Mesodermal cell (in vitro differentiated cells): ENCODE results near the gene KIF1C. TPM values are rescaled to one million over a fixed set of nuclear protein-coding genes. Genes with fewer than 3 reads are reported as not detected.

Experiments
- H3K27ac ChIP-seq: 2 replicates; pipeline ENCODE4 v1.7.0; 2013; ENCODE audit warnings: mild to moderate bottlenecking, low read depth, low read length, moderate library complexity; ENCODE audit not compliant: severe bottlenecking
- H3K36me3 ChIP-seq: 2 replicates; pipeline ENCODE4 v1.7.1; 2013; ENCODE audit warnings: mild to moderate bottlenecking, low read length, moderate library complexity; ENCODE audit not compliant: control insufficient read depth, insufficient read depth
- H3K4me1 ChIP-seq: one replicate; pipeline ENCODE4 v1.7.1; 2013; ENCODE audit warnings: mild to moderate bottlenecking, low read length; ENCODE audit not compliant: insufficient read depth, control insufficient read depth, poor library complexity, severe bottlenecking
- H3K4me3 ChIP-seq: 2 replicates; pipeline ENCODE4 v1.7.0; 2013; ENCODE audit warnings: low read length, control low read depth, mild to moderate bottlenecking; ENCODE audit not compliant: insufficient read depth, poor library complexity, severe bottlenecking; ENCODE audit errors: extremely low read depth
- H3K9me3 ChIP-seq: 2 replicates; pipeline ENCODE4 v1.7.1; 2013; ENCODE audit warnings: mild to moderate bottlenecking, low read length, moderate library complexity; ENCODE audit not compliant: control insufficient read depth
- WGBS, 2 experiments: methylation state at CpG; one replicate each; pipeline ENCODE4 v1.1.5; 2013; ENCODE audit warnings: missing lambda C conversion rate in 2 of 2; ENCODE audit not compliant: insufficient coverage in 2 of 2; 5-methylcytosine and 5-hydroxymethylcytosine counted together
- polyA plus RNA-seq, 2 experiments: library from polyadenylated mRNA; stranded (reverse); fragments of 50-300 nt; gene quantifications; one replicate each; pipeline ENCODE4 v1.2.3, GENCODE V29; 2013

The KIF1C gene
- 65.5 TPM for polyA plus RNA-seq (2013, experiment 1 of 2)
- polyA plus RNA-seq (2013, experiment 2 of 2), result 50.6 TPM

DNA sequence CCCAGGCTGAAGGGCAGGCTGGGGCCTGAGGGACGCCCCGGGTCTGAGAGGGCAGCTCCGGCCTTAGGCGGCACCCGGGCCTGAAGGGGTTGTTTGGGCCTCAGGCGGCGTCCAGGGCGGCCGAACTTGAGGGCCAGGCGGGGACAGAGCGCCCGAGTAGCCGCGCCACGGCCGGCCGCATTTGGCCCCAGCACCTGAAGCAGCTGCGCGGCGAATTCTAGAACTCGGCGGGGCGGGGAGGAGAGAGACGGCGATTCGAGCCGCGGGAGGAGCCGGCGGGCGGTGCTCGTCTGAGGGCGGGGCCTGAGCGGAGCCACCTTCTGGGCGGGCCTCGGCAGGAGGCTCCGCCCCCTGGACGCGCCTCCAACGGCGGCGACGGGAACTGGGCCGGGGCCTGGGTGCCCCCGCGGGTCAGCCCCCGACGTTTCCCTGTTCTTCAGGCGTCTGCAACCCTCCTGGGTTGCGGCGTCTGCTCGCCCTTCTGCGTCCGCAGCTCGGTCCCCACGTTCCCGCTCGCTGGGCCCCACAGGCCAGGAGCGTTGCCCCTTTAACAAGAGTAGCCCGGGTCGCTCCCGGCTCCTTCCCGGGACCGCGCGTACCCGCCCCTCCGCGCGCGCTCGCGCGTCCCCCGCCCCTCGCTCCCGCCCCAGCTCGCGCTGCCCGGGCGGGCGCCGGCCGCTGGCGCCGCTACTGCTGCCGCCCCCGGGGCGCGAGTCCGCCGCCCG, at the start of gene KIF1C, which contains the start of gene INCA1:
TSS of gene KIF1C (plus strand) at position 649 of the 725 bp plus-strand sequence. CDS start 2,297 bp downstream, outside the sequence.
TSS of gene INCA1 (minus strand) at position 221 of the 725 bp plus-strand sequence. CDS start 3,085 bp downstream, outside the sequence.
- WGBS, 2 experiments, result 0 to 1% methylated on average over 32 to 89 of the region's 93 CpGs
- no peaks in the 10 kb centered on the region for H3K9me3 ChIP-seq
- peak within 1 kb of the TSS; percentile 73 for H3K27ac ChIP-seq
- peak within 1 kb of the TSS; percentile 92 for H3K4me3 ChIP-seq
- peaks cover 10% of the 10 kb centered on the region for H3K4me1 ChIP-seq
- peaks cover 31% of the 10 kb centered on the region for H3K36me3 ChIP-seq

DNA sequence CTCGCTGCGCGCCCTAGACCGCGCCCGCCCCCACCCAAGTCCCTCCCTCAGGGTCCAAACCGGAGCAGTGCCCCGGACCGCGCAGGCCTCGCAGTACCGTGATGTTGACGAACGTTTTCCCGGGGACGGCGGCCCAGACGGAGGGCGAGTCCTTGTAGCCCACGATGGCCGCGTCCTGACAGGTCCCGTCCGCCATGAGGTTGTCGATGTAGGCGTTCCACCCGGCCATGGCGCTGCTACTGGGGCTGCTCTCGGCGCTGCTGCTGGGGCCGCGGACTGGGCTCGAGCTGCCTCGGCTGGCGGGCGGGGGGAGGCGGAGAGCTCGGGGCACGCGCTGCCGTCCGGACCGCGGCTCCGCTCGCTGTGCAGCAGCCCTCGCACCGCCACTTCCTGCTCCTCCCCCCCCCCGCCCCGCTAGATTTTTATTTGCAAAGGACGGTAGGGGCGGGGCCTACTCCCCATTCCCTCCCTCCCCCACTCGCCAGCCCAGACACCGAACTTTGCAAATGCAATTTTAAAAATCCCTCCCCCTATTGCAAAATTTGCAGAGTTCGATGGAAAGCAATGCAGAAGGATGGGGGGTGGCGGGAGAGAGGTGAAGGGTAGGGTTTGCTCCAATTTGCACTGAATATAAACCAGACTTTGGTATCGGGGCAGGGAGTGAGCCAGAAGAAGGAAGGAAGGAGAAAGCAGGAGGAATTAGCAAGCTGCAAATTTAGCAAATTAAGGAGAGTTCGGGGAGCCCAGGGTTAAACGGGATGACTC, 49.4 kb upstream of the KIF1C start, which contains the start of gene PFN1:
TSS of gene PFN1 (minus strand) at position 365 of the 765 bp plus-strand sequence. CDS start at position 229, 136 bp downstream.
- peaks cover 45% of the 10 kb centered on the region for H3K36me3 ChIP-seq
- H3K9me3 ChIP-seq, result no peaks in the 10 kb centered on the region
- H3K4me1 ChIP-seq, result peaks cover 46% of the 10 kb centered on the region
- WGBS, 2 experiments, result 0 to 1% methylated on average over 39 to 42 of the region's 59 CpGs
- peak within 1 kb of the TSS; percentile 98 for H3K4me3 ChIP-seq
- H3K27ac ChIP-seq, result peak within 1 kb of the TSS; percentile 97

DNA sequence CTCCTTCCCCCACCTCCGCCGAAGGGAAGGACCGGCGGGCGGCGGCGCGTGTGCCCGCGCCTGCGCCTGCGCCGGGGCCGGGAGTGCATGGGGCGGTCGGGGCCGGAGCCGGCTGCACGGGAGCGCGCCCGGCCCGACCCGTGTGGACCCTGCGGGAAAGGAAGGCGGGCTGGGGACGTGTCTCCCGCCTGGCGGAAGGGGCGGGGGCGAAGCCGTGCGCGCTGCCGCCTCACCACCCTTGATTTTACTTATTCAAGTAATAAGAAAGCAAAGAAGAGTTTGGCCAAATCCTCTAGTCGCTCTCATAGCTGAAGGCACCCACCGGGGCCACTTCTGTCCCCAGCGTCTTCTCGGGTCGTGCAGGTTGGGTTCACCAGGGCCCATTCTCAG, 48.8 kb upstream of the KIF1C start:
- Histone ChIP-seq H3K36me3 (peaks cover 39% of the 10 kb centered on the region), H3K27ac (peak overlapping the region; percentile 97), H3K9me3 (no peaks in the 10 kb centered on the region), H3K4me1 (peaks cover 49% of the 10 kb centered on the region), H3K4me3 (peak overlapping the region; percentile 98)
- WGBS, 2 experiments, result 0% methylated on average over 19 to 21 of the region's 40 CpGs

DNA sequence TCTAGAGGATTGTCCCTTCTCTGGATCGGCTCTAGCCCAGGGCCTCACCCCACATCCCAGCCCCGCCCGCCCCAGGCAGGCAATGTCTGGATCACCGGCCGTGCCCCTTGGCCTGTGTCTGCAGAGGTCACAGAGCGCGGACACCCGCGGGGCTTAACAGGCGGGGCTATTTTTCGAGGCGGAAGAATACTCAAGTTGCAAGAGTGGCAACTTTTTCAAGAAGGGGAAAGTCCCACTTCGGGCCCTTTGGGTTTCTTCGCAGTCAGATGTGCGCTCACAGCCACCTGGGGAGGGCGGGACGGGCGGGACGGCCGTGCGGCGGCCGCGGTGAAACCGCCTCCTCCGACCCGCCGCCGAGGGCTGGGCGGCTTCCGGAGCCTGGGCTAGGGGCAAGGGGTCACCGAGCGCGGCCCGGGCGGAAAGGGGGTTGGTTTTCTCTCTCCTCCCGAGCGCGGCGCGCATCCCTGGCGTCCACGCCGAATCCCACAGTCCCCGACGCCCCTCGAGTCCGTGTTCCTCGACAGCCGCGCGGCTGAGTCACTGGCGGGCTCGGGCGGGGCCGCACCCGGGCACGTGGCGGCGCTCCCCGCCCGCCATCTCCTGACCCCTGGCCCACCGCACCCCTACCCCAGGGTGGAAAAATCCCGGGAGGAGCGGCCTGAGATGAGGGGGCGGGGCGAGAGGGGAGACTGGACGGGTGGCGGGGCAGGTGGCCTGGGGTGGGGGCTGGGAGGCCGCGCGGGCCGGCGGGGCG, 48.3 kb upstream of the KIF1C start:
- H3K27ac ChIP-seq, result peak overlapping the region; percentile 97
- 0 to 1% methylated on average over 36 to 57 of the region's 75 CpGs for WGBS, 2 experiments

DNA sequence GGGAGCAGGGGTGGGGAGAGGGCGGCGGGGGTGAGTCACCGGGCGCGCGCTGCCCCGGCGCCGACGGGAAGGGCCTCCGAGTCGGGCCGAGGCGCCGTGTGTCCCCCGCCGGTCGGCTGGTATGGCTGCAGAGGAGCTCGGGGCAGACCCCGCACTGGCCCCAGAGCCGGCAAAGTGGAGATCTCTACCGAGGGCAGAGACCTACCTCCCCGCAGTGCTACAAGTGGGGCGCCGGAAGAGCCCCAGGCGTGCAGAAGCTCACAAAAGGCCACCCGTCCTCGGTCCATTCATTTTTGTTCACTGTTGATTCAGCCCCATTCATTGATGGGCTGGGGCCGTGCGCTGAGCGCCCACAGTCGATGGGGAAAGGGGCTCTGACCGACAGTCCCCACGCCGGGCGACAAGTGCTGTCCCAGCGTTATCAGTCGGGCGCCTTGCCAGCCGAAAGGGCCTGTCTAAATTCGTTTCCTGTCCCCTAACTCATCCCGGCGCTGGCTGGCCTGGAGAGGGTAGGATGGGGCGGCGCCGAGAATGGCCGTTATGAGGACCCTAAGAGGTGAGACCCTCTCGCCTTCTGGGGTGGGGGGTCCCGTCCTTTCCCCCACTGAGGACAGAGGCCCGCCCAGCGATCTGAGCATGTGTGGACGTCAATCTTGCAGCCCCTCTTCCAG, 47.5 kb upstream of the KIF1C start:
- H3K9me3 ChIP-seq, result no peaks in the 10 kb centered on the region
- WGBS, 2 experiments, result 1% methylated on average over 29 to 39 of the region's 52 CpGs
- H3K27ac ChIP-seq, result peak overlapping the region; percentile 97
- H3K36me3 ChIP-seq, result peaks cover 27% of the 10 kb centered on the region
- peaks cover 37% of the 10 kb centered on the region for H3K4me1 ChIP-seq
- H3K4me3 ChIP-seq, result peak overlapping the region; percentile 98

More for the DNA sequence above, 48.3 kb upstream of the KIF1C start:
- Histone ChIP-seq H3K9me3 (no peaks in the 10 kb centered on the region), H3K36me3 (peaks cover 34% of the 10 kb centered on the region), H3K4me1 (peaks cover 44% of the 10 kb centered on the region), H3K4me3 (peak overlapping the region; percentile 98)

DNA sequence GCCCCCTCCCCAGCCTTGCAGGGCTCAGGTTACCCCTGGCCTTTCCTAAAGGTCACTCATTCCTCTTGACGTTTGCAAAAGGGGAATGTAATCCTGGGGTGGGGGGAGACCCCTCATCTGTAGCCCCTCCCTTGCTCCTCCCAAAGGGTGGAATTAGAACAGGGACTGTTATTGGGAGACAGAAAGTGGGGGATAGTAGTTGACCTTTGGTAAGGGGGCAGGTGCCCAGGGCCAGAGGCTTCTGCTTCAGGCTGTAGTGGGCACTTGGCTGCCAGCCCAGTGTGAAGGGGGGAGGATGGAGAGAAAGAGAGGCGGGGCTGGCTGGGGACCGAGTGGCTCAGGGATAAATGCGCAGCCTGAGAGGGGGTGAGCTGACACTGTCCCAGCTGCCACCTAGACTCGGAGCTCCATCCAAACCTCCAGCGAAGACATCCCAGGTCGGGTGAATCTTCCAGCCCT, 47.0 kb upstream of the KIF1C start, which contains the start of gene ENO3:
TSS of gene ENO3 (plus strand) at position 374 of the 459 bp plus-strand sequence. CDS start 711 bp downstream, outside the sequence.
- 23% methylated on average over 5 of the region's 7 CpGs; no CpG with 5 or more reads in 1 of the 2 experiments for WGBS, 2 experiments
- Histone ChIP-seq H3K9me3 (no peaks in the 10 kb centered on the region), H3K36me3 (peaks cover 27% of the 10 kb centered on the region), H3K4me3 (peak within 1 kb of the TSS; percentile 98), H3K4me1 (peaks cover 32% of the 10 kb centered on the region), H3K27ac (peak within 1 kb of the TSS; percentile 97)

DNA sequence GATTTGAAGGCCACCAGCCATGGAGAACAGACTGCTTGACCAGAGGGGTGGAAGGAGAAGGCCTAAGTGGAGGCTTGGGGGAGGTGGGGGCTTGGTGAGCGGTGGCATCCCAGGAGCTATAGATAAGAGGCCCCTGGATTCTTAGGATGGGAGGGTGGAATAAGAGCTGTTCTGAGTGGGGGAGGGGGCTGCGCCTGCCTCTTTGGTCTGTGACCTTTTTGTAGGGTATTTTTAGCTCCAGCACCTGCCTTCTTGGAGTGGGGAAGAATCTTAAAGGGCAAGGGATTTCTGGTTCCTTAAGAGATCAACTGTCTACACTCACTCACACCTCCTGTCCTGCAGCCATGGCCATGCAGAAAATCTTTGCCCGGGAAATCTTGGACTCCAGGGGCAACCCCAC, 46.3 kb upstream of the KIF1C start:
- H3K27ac ChIP-seq, result peak overlapping the region; percentile 54
- no peaks in the 10 kb centered on the region for H3K9me3 ChIP-seq
- peaks cover 35% of the 10 kb centered on the region for H3K4me1 ChIP-seq
- WGBS, 2 experiments, result 42 to 54% methylated on average over 2 of the region's 3 CpGs
- peaks cover 21% of the 10 kb centered on the region for H3K36me3 ChIP-seq
- H3K4me3 ChIP-seq, result peak overlapping the region; percentile 98

DNA sequence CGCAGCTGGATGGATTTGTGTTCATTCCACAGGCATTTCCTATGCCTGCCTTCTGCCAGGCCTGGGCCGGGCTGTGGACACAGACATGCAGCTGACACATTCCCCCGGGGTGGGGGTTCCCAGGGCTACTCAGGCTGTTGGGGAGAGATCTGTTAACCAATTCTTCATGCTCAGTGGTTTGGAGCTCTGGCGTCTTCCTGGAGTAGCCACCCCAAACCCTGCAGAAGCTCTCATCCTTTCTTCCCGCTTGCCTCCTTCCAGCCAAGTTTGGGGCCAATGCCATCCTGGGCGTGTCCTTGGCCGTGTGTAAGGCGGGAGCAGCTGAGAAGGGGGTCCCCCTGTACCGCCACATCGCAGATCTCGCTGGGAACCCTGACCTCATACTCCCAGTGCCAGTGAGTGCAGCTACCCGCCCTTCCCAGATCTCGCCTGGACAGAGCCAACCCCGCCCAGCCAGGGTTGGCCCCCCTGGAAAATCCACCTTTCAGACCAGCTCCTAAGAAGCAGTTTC, 44.2 kb upstream of the KIF1C start:
- H3K36me3 ChIP-seq, result peaks cover 21% of the 10 kb centered on the region
- peak overlapping the region; percentile 6 for H3K27ac ChIP-seq
- no peak overlapping the region for H3K4me3 ChIP-seq
- H3K4me1 ChIP-seq, result peaks cover 35% of the 10 kb centered on the region
- WGBS, 2 experiments, result 94 to 95% methylated on average over 12 to 14 of the region's 14 CpGs
- no peaks in the 10 kb centered on the region for H3K9me3 ChIP-seq

DNA sequence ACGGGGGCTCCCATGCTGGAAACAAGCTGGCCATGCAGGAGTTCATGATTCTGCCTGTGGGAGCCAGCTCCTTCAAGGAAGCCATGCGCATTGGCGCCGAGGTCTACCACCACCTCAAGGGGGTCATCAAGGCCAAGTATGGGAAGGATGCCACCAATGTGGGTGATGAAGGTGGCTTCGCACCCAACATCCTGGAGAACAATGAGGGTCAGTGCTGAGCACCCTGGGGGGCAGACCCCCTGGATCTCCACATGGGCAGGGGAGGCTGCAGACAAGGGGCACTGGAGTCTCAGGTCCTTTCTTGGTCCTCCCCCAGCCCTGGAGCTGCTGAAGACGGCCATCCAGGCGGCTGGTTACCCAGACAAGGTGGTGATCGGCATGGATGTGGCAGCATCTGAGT, 42.7 kb upstream of the KIF1C start:
- 97 to 98% methylated on average over 5 to 8 of the region's 8 CpGs for WGBS, 2 experiments
- no peak overlapping the region for H3K4me3 ChIP-seq
- no peak overlapping the region for H3K27ac ChIP-seq
- peaks cover 32% of the 10 kb centered on the region for H3K36me3 ChIP-seq
- peaks cover 35% of the 10 kb centered on the region for H3K4me1 ChIP-seq
- no peaks in the 10 kb centered on the region for H3K9me3 ChIP-seq
